GM18526 (cell line): ENCODE measurements around the gene PAQR3.

Experiments used
- POLR2A ChIP-seq: IDR thresholded peaks from 3 replicates; pipeline ENCODE4 v1.6.1; 2011; ENCODE audit not compliant: insufficient read length; ENCODE audit errors: extremely low read depth

PAQR3 gene

GRCh38 chr4:78880874-78881492 lies 58.3 kb downstream of the PAQR3 start:
- no peak for TF ChIP-seq POLR2A

GRCh38 chr4:78878031-78878430 lies 61.2 kb downstream of the PAQR3 start:
- no peak for TF ChIP-seq POLR2A

- TF ChIP-seq POLR2A: no peak
These were observed 62.5 kb downstream of the PAQR3 start for GRCh38 chr4:78876568-78877320.

- TF ChIP-seq POLR2A: no peak
These were observed 69.2 kb downstream of the PAQR3 start for GRCh38 chr4:78870056-78870455.

GRCh38 chr4:78865451-78865850 lies 73.8 kb downstream of the PAQR3 start:
- TF ChIP-seq POLR2A: no peak

GRCh38 chr4:78864405-78865024 lies 74.7 kb downstream of the PAQR3 start:
- TF ChIP-seq POLR2A: no peak

GRCh38 chr4:78863991-78864390 lies 75.2 kb downstream of the PAQR3 start:
- no peak for TF ChIP-seq POLR2A

- TF ChIP-seq POLR2A: no peak
These were observed 75.9 kb downstream of the PAQR3 start for GRCh38 chr4:78863254-78863869.

GRCh38 chr4:78862314-78862737 lies 76.9 kb downstream of the PAQR3 start:
- TF ChIP-seq POLR2A: no peak
